GM19193 (cell line): Measurements from ENCODE around the gene ACTN2.

ENCODE experiments used
- POLR2A ChIP-seq: IDR thresholded peaks from 4 replicates; pipeline ENCODE4 v1.6.1; 2011; ENCODE audit not compliant: insufficient read depth, insufficient read length; ENCODE audit errors: extremely low read depth

Gene ACTN2

DNA sequence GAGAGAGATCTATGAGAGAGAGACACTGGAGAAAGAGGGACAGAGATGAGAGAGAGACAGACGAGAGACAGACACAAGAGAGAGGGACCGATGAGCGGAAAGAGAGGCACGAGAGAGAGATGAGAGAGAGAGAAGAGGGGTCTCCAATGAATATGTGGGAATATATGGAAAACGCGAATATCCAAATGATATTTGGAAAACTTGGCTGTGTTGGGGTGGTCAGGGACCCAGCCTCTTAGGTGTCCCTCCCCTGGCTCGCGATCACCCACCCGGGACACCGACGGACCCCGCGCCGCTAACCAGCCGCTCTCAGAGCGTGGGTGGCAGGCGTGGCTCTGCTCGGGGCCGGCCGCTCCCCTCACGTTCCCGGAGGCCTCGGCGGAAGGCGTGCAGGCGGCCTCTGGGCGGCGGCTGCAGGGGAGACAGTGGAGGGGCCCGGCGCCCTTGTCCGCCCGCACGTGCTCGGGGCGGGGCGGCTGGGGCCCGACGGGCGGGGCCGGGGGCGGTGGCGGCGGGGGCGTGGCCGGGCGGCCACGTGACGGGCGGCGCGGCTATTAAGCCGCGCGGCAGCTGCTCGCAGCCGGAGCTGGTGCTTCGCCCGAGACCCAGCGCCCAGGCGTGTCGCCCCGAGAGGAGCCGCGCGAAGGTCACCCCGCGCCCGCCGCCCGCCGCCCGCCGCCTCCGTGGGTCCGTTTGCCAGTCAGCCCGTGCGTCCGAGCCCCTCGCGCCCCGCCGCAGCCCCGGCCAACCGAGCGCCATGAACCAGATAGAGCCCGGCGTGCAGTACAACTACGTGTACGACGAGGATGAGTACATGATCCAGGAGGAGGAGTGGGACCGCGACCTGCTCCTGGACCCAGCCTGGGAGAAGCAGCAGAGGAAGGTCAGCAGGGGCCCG, at the start of gene ACTN2:
Gene ACTN2 (plus strand): TSS at position 583 of the 898 bp plus-strand sequence. CDS start 175 bp downstream, at position 758.
- TF ChIP-seq POLR2A: no peak

DNA sequence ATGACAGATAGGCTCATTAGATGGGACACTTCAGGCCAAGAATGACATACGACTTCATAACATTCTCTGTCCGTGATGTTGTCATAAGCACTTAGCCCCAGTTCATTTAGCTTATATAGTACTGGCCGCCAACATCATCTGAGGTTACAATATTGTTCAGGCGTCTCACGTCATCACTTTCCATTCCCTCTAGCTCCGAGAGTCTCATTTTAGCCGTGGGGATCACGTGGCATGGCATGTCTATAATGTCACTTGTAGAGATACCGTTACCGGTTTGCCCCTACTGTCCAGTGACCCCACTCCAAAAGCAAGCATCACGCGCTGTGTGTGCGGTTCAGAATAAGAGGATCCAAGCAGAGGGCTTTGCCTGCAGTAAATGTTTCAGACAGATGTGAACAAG, 47.4 kb upstream of the ACTN2 start:
- TF ChIP-seq POLR2A: no peak

DNA sequence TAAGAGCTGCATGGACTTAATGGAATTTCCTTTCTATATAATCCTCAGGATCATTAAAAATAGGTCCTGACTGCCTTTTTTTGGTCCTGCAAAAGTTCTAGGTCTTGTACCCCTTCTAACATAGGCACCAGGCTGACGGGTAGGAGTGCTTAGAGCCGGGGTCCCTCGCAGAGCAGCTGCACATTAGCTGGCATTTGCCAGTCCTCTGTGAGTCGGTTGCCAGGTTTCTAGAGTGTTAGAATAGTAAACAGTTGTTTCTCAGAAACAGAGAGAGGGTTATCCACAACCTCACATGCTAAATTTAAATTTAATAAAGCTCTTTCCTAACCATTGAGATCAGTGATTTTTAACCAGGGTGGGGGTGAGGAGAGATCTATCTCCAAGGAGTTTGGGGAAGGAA, 46.6 kb upstream of the ACTN2 start:
- no peak for TF ChIP-seq POLR2A

DNA sequence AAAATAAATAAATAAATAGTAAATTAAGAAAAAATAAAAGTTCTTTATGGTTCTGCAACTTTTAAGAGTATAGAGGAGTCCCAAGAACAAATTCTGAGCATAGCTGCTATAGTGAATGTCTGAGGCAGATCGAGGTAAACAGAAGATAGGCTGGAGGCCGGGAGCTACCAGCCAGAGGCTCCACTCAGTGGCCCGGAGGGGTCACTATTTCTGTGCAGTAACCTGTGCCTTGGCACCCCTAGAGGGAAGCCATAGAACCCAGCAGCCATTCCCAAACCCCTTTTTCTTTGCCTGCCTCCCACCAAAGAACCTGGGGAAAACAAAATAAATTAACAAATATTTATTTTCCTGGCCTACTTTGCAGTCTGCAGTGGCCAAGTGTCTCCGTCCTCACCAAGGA, 43.5 kb upstream of the ACTN2 start:
- TF ChIP-seq POLR2A: no peak

DNA sequence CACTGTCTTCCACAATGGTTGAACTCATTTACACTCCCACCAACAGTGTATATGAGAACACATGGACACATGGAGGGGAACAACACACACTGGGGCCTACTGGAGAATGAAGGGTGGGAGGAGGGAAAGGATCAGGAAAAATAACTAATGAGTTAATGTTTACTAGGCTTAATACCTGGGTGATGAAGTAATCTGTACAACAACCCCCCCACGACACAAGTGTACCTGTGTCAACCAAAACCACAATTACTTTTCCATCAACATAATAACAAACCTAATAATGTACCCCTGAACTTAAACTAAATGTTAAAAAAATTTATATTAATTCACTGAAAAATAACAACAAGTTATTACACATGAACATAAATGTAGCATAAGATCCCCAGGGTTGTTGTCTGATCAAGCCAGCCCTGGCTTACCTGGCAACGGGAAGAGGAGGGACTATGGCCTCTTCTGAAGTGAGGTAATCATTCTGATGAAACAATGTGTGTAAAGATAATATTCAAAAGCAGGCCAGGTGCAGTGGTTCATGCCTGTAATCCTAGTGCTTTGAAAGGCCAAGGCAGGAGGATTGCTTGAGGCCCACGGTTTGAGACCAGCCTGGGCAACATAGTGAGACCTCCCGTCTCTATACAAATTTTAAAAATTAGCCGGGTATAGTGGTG, 41.2 kb upstream of the ACTN2 start:
- no peak for TF ChIP-seq POLR2A

DNA sequence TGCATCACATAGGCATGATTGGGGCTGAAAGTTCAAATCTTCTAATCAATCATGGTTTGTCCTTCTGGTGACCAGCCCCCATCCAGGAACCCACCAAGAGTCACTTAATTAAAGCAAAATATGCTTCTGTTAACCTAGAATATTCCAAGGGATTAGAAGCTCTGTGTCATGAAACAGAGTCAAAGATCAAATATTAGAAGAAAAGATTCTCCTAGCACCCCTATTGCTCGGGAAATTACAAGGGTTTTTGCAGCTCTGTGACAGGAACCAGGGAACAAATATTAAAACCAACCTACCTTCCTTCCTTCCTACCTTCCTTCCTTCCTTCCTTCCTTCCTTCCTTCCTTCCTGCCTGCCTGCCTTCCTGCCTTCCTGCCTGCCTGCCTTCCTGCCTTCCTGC, 31.8 kb upstream of the ACTN2 start:
- no peak for TF ChIP-seq POLR2A

DNA sequence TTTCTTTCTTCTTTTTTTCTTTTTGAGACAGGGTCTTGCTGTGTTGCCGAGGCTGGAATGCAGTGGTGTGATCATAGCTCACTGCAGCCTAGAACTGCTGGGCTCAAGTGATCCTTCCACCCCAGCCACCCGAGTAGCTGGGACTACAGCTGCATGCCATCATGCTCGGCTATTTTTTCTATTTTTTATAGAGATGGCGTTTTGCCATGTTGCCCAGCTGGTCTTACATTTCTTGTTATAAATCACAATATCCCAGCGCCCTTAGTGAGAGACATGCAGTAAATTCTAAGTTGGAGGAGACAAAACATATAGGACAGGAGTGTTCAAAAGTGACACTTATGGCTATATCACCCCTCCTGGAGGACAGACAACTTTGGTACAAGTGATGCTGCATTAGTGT, 31.3 kb upstream of the ACTN2 start:
- no peak for TF ChIP-seq POLR2A

DNA sequence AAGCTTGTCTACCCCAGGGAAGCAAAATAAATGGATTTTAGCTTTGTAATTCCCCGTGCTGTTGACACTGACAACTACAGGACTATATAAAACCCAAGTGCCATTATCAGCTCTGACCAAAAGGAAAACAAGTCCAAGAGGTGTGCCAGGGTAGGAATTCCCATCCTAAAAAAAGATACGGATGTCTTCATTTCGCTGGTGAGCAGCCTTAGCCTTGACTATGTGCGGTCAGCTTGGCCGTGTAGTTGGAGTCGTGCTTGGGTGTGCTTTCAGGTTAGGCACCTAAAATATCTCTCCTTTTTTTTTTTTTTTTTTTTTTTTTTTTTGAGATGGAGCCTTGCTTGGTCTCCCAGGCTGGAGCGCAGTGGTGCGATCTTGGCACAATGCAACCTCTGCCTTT, 28.9 kb upstream of the ACTN2 start:
- TF ChIP-seq POLR2A: no peak

DNA sequence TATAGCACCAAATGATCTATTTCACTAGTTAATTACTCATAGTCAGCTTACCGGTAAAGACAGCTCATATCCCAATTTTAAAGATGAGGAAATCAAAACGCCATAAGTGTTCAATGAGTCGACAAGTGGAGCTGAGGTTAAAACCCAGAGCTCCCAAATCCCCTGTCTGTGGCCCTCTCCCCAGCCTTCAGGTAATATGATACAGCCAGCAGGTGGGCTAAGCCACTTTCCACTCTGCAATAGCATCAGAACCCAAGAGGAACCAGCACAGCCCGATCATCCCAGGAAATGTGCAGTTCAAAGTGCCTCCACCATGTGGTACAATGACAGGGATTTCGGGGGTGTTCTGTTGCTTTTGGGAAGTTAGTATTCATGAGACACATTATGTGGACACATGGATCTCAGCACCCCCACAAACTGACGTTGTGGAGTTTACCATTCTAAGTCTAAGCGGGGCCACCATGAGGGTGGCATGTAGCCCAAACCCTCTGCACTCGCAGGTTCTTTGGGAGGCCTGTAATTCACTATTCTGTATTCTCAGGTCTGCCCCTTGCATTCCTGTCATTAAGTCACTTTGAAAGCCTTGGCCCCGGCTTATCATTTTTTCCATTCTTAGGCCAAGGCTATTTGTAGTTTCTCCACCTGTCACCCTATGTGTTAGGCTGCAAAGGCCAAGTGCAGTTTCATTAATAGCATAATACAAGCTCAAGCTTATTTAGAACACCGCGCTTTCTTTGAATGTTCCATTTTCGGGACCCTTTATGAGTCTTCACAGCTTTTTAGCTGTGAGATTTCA, 26.3 kb upstream of the ACTN2 start:
- no peak for TF ChIP-seq POLR2A

DNA sequence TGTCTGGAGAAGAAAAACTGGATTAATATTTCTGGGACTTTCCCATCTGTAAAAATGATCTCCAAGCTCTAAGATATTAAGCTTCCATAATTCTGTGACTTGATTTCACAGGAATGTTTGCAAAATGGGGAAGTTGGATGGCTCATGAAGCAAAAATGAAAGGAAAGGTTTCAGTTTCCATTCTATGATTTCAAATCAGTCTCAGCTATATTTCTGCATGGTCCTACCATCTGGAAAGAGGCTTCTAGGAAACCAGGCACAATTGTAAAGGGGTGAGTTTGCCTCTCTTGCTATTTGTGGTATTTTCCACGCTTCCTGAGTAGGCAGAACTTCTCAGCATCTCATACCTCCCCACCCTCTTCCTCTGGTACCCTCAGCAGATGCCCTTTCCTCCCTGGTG, 22.4 kb upstream of the ACTN2 start:
- no peak for TF ChIP-seq POLR2A

DNA sequence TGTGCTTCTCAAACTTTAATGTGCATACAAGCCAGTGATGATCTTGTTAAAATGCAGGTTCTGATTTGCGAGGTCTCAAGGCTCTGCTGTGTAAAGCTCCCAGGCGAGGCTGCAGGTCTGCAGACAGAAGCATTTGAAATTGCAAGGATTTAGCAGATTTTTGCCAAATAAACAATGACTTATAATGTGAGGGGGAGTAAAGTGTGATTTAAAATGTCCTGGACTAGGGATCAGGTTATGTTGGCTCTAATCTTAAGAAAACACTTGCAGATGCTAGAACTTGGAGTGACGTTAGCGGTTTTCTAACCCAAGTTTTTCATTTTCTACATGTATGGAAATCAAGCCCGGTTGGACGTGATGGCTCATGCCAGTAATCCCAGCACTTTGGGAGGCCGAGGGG, 16.2 kb upstream of the ACTN2 start:
- no peak for TF ChIP-seq POLR2A

DNA sequence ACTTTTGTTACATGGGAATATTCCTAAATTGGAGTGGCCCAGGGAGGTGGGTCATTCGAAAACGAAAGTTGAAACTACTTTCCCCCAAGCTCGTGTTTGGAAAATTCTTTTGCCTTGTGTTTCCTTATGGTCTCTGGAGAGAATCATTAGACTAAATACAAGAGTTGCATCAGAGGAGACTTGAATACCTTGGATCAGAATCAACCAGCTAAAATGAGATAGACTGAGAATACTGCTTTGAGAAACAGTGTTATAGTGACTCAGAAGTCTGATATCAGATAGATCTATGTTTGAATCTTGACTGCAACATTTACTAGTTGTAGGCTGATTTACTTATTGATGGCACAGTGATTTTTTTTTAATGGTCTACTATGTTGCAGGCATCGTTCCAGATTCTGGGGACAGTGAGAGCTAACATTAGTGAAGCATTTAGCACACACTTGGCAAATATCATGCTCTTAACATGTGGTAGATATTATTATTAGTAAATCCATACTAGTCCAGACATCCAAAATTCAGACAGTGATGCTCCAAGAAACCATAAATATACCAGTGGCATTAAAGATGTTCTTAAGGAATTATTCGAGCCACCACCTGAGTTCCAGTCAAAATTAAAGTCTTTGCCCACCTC, 12.9 kb upstream of the ACTN2 start:
- TF ChIP-seq POLR2A: no peak

DNA sequence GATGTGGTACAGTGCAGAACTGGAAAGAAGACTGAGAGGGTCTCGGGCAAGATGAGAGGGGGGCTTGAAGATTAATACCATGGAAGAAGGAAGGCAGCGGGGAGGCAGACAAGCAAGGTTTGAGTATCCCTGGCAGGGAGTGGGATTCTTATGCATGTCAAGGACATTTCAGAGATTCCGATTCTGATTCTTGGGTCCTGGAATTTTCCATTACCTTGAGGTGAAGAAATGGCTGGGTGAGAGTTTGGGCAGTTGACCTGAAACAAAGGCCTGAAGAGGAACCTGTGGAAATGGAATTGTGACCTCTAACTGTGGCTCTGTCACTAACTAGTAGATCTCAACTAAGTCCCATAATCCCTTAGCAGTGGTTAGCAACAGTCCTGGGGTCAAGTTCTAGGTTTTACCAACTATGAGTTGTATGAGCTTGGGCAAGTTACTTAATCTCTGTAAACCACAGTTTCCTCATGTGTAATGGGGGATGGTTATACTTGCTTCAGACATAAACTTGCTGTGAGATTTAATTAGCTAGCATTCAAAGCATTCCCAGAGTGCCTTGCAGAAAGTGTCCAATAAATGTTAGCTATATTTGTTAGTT, 8.6 kb upstream of the ACTN2 start:
- TF ChIP-seq POLR2A: no peak

DNA sequence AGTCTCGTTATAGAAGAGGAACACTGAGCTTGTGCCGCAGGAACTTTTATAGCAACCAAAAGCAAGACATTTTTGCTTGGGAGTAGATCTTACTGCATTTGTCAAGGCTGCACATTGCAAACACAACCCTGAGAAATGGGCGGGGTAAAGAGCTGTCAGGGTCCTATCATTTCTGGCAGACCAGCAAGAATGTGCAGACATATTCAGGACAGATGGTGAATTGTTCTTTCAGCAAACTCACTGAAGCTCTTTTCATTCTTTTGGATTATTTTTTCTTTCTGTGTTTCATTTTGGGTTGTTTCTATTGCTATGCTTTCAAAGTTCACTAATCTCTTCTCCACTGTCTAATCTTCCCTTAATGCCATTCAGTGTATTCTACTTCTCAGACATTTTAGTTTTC, 5.1 kb upstream of the ACTN2 start:
- no peak for TF ChIP-seq POLR2A
